Erythroblast (primary cell): ENCODE results near the gene IGF1.

ENCODE experiments used
- GATA1 ChIP-seq: IDR thresholded peaks from 2 replicates; pipeline ENCODE4 v1.6.1; 2011; ENCODE audit warnings: low read depth, mild to moderate bottlenecking, control low read depth, low read length, moderate library complexity
- POLR2A ChIP-seq: IDR thresholded peaks from 2 replicates; pipeline ENCODE4 v1.6.1; 2011; ENCODE audit warnings: mild to moderate bottlenecking, low read length

- TF ChIP-seq POLR2A (no peak), GATA1 (no peak)
These were observed 110.5 kb downstream of the IGF1 start for GRCh38 chr12:102369876-102370275.
